Measurements from ENCODE around the gene C4orf50.

Gene C4orf50

DNA sequence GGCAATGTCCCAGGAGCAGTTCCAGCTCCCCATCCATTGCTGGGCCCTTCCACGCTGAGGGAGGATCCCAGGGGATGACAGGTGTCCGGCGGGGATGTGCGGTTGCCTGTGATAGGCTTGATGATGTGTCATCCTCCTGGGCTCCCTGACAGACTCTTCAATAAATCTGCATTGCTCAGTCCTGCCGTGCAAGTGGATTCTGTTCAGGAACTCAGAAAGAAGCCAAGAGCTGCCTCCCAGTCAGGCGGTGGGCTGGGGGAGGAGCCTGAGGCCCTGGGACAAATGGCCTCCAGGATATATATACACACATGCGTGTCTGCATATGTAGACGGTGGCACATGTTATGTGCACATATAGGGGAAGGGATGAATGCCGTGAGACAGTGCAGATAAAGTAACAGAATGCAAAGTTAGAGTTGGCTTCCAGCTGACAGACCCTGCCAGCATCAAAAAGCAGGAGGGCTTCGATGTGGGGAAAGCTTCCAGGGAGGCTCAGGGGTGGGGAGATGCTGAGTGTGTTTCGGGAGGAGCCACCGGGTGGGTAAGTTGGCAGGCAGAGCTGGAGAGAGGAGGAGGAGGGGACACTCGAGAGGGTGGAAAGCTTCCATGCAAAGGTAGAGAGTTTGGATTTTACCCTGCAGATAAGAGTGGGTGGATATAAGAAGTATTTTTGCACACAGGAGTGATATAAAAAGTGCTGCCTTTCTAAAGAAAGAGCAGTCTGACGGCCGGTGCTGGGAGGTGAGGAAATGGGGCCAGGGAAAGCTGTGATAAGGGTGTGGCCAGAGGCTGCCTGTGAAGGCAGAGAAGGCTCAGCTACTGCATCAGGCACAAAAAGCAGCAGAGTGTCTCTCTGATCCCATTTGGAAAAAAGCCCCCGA, 96.9 kb downstream of the C4orf50 start:
- DNase-seq (ENCODE audit: low read depth in 2 of 2) = no peak

DNA sequence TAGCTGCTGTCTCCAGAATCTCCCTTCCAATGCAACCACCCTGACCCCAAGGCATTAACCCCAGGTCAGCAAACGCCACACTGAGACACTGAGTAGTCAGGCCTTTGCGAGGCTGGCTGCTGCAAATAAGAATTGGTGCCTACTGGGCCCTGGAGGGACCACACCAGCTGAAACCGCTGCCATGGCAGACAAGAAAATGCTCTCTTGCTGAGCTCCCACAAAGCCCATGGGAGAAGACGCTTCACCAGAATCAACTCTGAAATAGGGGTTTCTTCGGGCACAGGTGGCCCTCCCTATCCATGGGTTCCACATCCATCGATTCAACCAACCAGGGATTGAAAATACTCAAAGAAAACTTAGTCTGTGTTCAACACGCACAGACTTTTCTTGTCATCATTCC, 98.7 kb downstream of the C4orf50 start:
- no peak for DNase-seq (ENCODE audit: low read depth in 2 of 2)

DNA sequence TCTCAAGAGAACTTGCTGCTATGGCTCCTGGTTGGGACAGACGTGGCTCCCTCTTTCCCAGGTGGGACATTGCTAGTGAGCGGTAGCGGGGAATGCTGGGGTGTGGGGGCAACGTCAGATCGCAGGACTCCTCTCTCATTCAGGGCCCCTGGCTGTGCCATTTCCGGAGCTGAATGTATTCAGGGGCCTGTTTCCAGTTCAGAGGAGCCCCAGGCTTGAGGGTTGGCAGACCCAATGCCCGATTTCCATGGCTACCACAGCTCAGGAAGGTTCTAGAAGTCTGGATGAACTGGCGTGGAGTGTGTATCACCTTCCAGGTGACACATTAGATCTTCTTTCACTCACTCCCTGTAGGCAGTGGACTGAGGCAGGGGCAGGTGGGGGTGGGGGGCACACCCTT, 99.2 kb downstream of the C4orf50 start:
- DNase-seq (ENCODE audit: low read depth in 2 of 2) = no peak

DNA sequence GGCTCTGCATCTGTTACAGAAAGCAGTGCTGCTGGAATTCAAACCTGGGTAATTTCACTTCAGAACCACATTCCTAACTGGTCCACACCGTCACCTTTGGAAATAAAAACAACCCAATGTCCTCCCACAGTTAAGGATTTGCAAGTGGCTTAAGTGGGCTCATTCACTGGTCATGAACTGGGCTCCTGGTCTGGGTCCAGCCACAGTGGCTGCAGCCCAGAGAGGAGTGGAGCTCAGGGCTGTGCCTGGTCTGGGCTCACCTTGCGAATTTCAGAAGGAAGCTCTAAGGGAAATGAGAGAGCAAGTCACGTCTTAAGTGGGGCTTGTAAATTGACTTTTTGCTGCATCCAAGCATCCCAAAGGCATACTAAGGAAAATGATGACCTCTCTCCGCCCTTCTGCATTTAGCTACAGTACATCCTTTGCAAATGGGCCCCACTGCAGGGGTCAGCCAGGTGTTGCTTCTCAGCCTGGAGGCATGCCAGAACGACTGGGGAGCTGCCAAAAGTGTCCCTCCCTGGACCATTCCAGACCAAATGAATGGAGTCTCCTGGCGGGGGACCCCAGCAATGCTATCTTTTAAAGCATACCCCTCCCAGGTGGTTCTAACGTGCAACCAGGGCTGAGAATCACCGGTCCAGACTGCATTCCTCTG, 99.8 kb downstream of the C4orf50 start:
- no peak for DNase-seq (ENCODE audit: low read depth in 2 of 2)

DNA sequence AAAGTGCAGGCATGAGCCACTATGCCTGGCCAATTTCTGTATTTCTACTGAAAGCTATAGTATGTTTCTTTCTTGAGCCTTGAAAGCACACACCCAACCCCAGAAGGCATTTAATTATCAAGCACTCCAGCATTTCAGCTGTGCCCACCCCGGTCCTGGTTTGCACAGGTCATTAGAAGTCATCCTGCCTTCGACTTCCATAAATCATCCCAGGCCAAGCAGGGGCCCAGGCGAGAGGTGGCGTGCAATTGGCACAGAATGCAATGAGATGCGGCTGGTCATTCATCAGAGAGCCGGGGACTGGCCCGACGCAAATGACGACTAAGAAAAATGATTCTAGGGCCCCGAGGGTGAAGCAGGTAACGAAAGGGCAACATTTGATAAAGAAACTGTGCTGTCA, 100.6 kb downstream of the C4orf50 start:
- DNase-seq (ENCODE audit: low read depth in 2 of 2) = no peak

DNA sequence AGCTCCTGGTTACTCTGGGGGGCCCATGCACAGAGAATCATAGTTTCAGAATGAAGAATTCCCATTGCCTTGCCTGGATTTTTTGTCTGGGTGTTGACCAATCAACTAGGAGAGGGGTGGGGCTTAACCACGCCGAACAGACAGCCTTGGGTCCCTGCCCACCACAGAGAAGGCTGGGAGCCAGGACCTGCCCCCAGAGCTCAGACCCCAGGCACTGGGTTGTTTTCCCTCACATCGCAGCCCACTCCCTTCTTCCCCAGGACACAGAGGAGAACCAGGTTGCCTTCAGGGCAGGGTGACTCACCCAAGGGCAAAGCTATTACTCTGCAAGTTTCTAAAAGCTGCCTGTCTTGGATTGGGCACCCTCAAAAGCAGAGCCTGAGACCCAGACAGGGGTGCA, 102.0 kb downstream of the C4orf50 start:
- no peak for DNase-seq (ENCODE audit: low read depth in 2 of 2)

DNA sequence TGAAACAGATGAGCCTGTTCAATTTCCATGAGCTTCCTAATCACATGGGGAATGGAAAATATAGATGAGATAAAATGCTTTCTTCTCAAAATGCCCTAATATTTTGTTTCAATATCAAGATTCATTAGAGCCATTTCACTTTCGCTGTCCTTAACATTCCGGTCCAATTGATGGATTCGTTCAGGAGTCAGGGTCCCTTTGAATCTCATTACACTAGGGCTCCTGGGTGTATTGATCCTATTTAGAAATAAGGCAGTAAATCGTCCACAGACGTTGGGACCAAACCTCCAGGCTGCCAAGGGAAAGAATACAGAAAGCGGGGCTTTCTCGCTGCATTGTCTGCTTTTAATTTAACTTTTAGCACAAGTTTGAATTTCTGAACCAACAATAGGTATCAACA, 104.8 kb downstream of the C4orf50 start:
- no peak for DNase-seq (ENCODE audit: low read depth in 2 of 2)

DNA sequence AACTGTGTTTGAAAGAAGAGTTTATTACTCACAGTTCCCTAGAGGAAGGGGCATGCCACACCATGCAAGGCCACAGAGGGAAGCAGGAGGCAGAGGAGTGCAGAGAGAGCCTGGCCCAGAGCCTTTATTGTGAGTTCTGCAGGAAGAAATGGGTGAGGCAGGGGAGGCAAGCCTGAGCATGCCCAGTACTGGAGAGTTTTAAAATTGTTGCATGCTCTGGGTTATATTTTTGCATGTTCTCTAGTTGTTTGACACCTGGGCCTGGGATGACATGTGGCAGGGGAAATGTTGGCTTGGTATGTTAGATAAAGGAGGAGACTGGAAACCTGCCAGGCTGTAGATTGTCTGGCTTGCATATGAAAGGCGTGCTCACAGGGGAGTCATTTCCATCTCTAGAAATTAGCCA, 105.6 kb downstream of the C4orf50 start:
- DNase-seq (ENCODE audit: low read depth in 2 of 2) = no peak

DNA sequence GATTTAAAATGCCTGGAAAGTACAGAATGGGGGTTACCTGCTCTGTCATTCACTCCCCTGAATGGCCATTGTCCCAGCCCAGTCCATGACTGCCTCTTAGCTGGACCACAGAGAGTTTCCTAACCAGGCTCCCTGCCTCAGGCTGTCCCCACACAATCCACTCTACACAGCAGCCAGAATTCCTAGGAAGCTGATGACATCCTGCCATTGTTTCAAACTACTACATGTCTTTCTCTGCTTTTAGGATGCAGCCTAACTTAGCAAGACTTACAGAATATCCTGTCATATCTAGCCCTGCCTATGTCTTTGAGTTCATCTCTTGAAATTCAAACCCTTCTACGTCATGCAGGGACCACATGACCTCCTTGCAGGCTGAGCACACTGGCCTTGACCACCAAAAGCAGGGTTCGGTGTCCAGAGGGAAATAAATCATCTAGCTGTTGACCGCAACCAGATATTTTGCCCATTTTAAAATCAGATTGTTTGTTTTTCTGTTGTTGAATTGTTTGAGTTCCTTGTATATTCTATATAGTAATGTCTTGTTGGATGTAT, 109.3 kb downstream of the C4orf50 start:
- DNase-seq (ENCODE audit: low read depth in 2 of 2) = no peak

DNA sequence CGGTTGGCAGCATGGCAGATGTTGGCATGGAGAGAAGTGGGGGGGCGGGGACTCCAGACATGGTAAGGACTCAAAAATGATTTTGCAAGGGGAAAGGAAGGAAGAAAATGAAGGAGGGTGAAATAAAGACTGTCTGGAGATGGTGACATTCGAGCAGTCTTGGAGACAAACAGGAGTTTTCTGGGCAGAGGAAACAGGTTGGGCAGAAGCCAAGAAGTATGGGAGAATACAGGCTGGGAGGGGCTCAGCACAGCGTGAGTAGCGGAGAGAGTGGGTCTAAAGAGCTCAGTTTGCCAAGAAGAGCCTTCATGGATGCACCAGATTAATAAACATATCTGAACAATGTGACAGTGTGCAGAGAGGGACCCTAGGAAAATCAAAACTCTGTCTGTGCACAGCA, 112.0 kb downstream of the C4orf50 start:
- no peak for DNase-seq (ENCODE audit: low read depth in 2 of 2)

DNA sequence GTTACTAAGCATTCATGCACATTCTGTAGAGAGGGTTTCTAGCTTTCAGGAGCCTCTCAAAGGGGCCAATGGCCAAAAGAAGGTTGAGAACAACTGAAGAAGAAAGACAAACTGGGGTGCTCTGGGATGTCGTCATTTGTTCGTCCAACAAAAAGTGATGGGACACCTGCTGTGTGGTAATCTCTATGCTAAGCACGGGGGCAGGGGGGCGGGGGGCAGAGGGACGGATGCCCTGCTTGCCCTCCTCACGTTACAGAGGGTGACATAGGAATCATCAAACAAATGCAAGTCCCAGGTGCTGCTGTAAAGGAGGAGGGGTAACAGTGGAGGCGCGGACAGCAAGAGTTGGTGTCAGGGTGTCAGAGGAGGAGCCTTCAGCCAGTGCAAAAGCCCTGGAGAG, 112.5 kb downstream of the C4orf50 start:
- no peak for DNase-seq (ENCODE audit: low read depth in 2 of 2)

DNA sequence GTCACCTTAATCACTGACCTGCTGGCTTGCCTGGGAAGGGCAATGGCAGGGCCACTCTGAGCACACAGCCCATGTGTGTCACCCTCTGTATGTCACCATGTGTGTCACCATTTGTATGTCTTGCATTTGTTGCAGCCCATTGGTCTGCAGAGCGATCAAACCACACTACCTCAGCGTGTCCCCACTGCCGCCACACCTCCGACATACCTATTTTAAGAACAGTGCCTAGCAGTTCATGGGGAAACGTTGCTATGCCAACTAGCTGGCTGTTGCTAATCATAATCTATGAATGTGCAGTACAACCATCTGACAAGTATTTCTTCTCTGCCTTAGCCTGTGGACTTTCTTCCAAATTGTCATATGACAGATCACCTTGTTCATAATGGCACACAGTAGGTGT, 117.4 kb downstream of the C4orf50 start:
- DNase-seq (ENCODE audit: low read depth in 2 of 2) = no peak

DNA sequence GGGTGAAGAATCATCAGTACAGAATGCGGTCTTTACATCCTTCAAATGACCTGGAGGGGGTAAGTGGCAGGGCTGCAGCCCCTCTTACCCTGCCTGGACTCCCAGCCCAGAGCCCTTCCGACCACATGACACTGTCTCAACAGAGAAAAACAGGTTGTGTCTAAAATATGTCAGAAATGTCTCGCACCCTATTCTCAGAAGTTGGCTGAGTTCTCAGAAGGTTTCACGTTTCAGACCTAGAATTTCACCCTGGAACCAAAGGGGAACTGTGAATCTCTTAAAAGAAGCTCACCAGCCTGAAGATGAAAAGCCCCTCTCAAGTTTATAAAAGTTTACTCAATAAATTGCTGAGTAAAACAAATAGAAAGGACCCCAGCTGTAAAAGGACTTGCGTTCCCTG, 118.3 kb downstream of the C4orf50 start:
- no peak for DNase-seq (ENCODE audit: low read depth in 2 of 2)

DNA sequence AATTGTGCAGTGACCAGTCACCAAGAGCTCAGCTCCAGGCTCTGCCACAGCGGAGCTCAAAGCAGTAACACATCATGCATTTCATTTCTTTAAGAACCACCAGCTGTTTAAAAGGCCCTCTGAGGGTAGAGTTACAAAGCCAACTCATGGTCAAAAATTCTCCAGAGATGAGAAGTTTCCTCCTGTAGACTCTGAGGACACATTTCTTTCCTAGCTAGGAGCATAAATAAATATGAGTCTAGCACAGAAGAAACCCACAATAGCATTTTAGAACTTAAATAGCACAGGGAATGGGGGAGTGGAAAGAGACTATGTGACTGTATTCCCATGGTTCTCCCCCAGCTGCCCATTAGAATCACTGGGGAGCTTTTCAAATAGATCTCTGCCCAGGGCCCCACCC, 118.8 kb downstream of the C4orf50 start:
- DNase-seq (ENCODE audit: low read depth in 2 of 2) = no peak

DNA sequence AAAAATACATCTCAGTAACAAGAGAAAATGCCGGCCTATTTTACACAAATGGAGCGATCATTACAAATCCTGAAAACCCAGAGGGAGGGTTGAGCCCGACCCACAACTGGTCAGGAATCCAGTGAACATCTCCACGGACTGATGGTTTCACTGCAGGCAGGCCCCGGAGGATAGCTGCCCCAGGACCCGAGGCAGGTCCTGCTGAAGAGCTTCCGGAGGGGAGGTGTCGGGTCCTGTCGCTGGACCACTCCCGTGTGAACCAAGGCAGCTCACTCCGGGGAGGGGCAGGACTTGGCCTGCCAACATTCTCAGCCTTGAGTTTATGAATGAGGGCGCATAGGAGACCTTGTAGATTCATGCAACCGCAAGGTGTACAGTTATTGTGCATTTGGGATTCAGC, 120.6 kb downstream of the C4orf50 start:
- no peak for DNase-seq (ENCODE audit: low read depth in 2 of 2)

DNA sequence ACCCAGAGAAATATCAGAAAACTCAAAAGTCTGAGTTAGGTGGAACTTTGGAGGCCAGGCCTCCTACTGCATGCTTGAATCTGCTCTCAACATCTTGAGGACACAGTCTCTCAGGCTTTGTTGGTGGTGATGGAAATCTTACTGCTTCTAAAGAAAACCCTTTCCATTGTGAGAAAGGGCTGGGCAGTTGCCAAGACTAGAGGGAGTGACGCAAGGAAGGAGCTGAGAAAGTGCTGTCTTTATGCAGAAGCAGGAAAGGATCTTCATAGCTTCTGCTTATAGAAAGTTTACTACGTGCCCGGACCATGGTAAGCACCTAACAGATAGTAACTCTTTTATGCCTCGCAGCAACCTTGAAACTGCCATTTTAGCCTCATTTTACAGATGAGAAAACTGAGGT, 122.9 kb downstream of the C4orf50 start:
- no peak for DNase-seq (ENCODE audit: low read depth in 2 of 2)

DNA sequence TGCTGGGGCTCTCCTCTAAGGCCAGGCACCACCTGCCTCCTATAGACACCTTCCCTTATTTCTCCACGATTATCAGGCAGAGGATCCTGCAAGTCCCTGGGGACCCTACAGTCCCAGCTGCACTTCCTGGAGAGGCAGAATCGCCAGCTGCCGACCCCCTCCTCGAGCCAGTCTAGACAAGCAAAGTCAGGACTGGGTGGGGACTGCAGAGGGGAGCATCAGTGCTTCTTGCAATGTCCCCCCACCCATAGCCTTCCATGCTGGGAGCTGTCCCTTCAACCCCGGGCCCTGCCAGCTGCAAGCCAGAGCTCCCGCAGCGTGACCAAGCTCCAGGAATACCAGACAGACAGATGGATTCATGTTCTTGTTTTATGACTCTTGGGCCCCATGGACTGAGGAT, 124.0 kb downstream of the C4orf50 start:
- no peak for DNase-seq (ENCODE audit: low read depth in 2 of 2)

DNA sequence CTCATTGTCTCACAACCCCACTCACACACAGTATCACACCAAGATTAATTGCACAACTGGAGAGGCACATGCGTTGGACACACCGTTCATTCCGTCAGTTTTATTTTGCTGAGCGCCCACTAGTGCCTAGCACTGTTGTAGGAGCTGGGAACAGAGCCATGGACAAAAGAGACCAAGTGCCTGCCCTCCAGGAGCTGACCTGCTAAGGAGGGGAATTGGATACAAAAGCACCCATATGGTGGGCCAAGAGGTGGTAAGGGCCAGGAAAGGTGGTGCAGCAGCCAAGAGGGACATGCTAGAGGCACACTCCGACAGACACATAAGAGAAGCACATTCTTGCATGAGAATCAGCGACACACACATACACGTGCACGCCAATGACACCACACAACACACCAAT, 124.6 kb downstream of the C4orf50 start:
- DNase-seq (ENCODE audit: low read depth in 2 of 2) = no peak

DNA sequence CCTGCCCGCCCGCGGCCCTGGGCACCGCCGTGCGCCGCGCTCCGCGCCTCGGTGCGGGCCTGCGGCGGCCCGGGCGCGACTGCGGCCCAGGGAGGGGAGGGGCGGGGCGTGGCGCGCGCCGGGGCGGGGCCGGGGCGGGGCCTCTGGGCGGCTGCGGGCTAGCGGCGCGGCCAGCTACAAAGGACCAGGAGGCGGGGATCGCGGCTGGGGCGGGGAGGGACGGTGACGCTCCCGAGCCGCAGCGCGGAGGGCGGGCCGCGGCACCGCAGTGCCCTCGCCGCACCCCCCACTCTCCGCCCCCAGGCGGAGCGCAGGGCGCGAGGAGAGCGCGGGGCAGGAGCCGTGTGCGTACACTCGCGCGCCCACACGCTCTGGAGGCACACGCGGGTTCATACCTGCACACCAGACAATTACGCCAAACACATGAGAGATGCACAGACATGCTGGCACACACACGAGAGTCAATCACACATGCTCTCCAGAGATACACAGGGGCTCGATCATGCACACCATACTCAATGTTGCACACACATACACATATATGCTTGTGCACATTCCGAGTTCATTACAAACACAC, 125.1 kb downstream of the C4orf50 start, which contains the start of gene CRMP1:
CRMP1 (minus strand) TSS at position 83 of the 577 bp plus-strand sequence. CDS start 117 bp downstream, outside the sequence.
- DNase-seq (ENCODE audit: low read depth in 2 of 2) = no peak

DNA sequence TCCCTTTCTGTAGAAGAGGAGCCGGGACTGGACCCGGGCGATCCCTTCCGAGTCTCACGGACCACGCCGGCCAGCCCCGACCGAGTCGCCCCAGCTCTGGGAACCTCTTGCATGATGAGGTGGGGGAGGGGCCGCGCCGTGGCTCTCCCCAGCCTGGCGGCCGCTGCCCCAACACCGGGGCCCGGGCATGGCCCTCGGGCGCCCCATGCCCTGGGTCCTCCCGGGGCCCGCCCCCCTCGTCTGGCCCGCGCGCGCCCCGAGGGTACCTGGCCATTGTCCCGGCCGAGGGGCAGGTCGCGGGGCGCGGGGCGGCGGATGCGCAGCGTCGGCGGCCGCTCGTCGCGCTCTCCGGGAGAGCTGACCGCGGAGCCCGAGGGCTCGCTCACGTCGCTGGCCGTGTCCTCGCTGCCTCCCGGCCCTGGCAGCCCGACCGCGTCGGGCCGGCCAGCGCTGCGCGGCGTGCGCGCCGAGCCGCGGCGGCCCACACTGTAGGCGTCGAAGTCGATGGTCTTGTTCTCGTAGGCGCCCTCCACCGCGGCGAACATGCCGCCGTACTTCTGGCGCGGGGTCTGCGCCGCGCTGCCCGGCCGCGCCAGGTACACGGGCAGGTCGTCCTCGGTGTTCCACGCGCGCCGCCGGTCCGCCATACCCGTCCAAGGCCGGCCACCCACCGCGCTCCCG, 125.8 kb downstream of the C4orf50 start:
- no peak for DNase-seq (ENCODE audit: low read depth in 2 of 2)

DNA sequence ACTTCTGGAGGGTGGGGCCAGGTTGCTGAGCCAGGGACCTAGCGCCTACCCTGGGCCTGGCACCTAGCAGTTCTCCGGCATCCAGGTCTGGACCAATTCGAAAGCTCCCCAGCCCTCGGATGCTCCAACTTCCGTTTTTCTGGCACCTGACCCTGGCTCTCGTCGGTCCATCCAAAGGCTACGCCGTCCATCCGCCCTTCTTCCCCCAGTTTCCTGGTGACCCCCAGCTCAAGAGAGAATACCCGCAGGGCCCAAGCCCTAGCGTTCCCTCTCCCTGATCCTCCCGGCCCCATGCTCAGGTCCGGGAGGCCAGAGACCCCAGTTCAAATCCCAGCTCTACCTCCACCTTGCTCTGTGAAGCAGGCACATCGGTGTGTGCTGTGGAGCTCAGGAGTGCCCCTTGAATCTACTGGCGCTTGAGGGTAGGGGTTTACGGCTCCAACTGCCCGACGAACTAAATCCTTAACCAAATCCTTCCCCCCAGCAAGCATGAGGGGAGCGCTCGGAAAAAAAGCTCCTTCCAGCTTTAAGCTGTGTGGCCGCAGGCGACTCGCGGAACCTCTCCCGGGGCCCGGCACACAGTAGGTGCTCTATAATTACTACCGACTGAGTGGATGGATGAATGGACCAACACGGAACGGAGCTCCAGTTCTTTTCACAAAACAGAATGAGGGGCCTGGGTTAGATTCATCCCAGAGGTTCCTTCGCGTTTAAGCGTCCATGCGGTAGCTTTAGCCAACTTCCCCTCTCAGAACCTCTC, 126.5 kb downstream of the C4orf50 start:
- no peak for DNase-seq (ENCODE audit: low read depth in 2 of 2)

Measured in stimulated activated CD4-positive, alpha-beta T cell treated with anti-CD3 and anti-CD28 coated beads, Interleukin-12 subunit alpha, Interleukin-12 subunit beta, amount 100 ng/mL, for 24 hours (primary cell).